T-helper 1 cell treated with Interleukin-12 subunit alpha and Interleukin-12 subunit beta and Interleukin-4 antibody, amounts not matched to agents 30 μg/mL and 1 μg/mL, for 36 hours (primary cell): ENCODE measurements around the gene C19orf67.

Source experiments
- H3K27ac Mint-ChIP-seq: one replicate; pipeline ENCODE4 v1.8.0; 2021; ENCODE audit warnings: mild to moderate bottlenecking, mixed read lengths
- H3K27me3 Mint-ChIP-seq: one replicate; pipeline ENCODE4 v1.8.0; 2021; ENCODE audit warnings: low read depth, mixed read lengths
- H3K36me3 Mint-ChIP-seq: one replicate; pipeline ENCODE4 v1.8.0; 2021; ENCODE audit warnings: low read depth, mixed read lengths
- H3K4me1 Mint-ChIP-seq: one replicate; pipeline ENCODE4 v1.8.0; 2021; ENCODE audit warnings: low read depth, mixed read lengths
- H3K4me3 Mint-ChIP-seq: one replicate; pipeline ENCODE4 v1.8.0; 2021; ENCODE audit warnings: mild to moderate bottlenecking, moderate library complexity, mixed read lengths
- H3K9me3 Mint-ChIP-seq: one replicate; pipeline ENCODE4 v1.8.0; 2021; ENCODE audit warnings: mixed read lengths

C19orf67 gene

GRCh38 chr19:14085309-14085995 is at the start of gene C19orf67:
C19orf67 (minus strand) TSS chr19:14085783; CDS start chr19:14085627, 156 bp downstream.
- H3K4me1 Mint-ChIP-seq = peaks cover 20% of the 10 kb centered on the region
- no peak within 1 kb of the TSS for H3K27ac Mint-ChIP-seq
- H3K4me3 Mint-ChIP-seq = no peak within 1 kb of the TSS
- no peaks in the 10 kb centered on the region for H3K27me3 Mint-ChIP-seq
- peaks cover 14% of the 10 kb centered on the region for H3K36me3 Mint-ChIP-seq
- H3K9me3 Mint-ChIP-seq = no peaks in the 10 kb centered on the region

- H3K36me3 Mint-ChIP-seq = peaks cover 12% of the 10 kb centered on the region
- H3K27me3 Mint-ChIP-seq = no peaks in the 10 kb centered on the region
- peak overlapping the region; percentile 90 for H3K4me3 Mint-ChIP-seq
- peak overlapping the region; percentile 90 for H3K27ac Mint-ChIP-seq
- peaks cover 27% of the 10 kb centered on the region for H3K4me1 Mint-ChIP-seq
- H3K9me3 Mint-ChIP-seq = no peaks in the 10 kb centered on the region
Observed at GRCh38 chr19:14135355-14135754, 49.8 kb upstream of the C19orf67 start.

GRCh38 chr19:14127929-14128509 is 42.4 kb upstream of the C19orf67 start:
- H3K27ac Mint-ChIP-seq = no peak overlapping the region

GRCh38 chr19:14127176-14127575 is 41.6 kb upstream of the C19orf67 start:
- Mint-ChIP-seq H3K9me3 (no peaks in the 10 kb centered on the region), H3K36me3 (peaks cover 21% of the 10 kb centered on the region), H3K27ac (no peak overlapping the region), H3K27me3 (no peaks in the 10 kb centered on the region), H3K4me1 (peaks cover 4% of the 10 kb centered on the region), H3K4me3 (no peak overlapping the region)

More at GRCh38 chr19:14127929-14128509, 42.4 kb upstream of the C19orf67 start:
- peaks cover 4% of the 10 kb centered on the region for H3K4me1 Mint-ChIP-seq
- no peak overlapping the region for H3K4me3 Mint-ChIP-seq
- H3K27me3 Mint-ChIP-seq = no peaks in the 10 kb centered on the region
- no peaks in the 10 kb centered on the region for H3K9me3 Mint-ChIP-seq
- H3K36me3 Mint-ChIP-seq = peaks cover 18% of the 10 kb centered on the region

GRCh38 chr19:14122924-14123323 is 37.3 kb upstream of the C19orf67 start:
- peaks cover 9% of the 10 kb centered on the region for H3K4me1 Mint-ChIP-seq
- H3K27me3 Mint-ChIP-seq = no peaks in the 10 kb centered on the region
- no peak overlapping the region for H3K4me3 Mint-ChIP-seq
- H3K36me3 Mint-ChIP-seq = peaks cover 15% of the 10 kb centered on the region
- no peak overlapping the region for H3K27ac Mint-ChIP-seq
- H3K9me3 Mint-ChIP-seq = no peaks in the 10 kb centered on the region

GRCh38 chr19:14120497-14120780 is 34.9 kb upstream of the C19orf67 start:
- no peaks in the 10 kb centered on the region for H3K27me3 Mint-ChIP-seq
- H3K9me3 Mint-ChIP-seq = no peaks in the 10 kb centered on the region
- H3K36me3 Mint-ChIP-seq = peaks cover 11% of the 10 kb centered on the region
- H3K4me1 Mint-ChIP-seq = peaks cover 25% of the 10 kb centered on the region
- H3K4me3 Mint-ChIP-seq = no peak overlapping the region
- H3K27ac Mint-ChIP-seq = no peak overlapping the region

GRCh38 chr19:14119644-14120496 is 34.3 kb upstream of the C19orf67 start:
- Mint-ChIP-seq H3K27me3 (no peaks in the 10 kb centered on the region), H3K27ac (no peak overlapping the region), H3K36me3 (peaks cover 9% of the 10 kb centered on the region), H3K9me3 (no peaks in the 10 kb centered on the region), H3K4me1 (peaks cover 27% of the 10 kb centered on the region), H3K4me3 (no peak overlapping the region)

GRCh38 chr19:14119146-14119545 is 33.6 kb upstream of the C19orf67 start:
- H3K9me3 Mint-ChIP-seq = no peaks in the 10 kb centered on the region
- peak overlapping the region; percentile 92 for H3K27ac Mint-ChIP-seq
- peaks cover 28% of the 10 kb centered on the region for H3K4me1 Mint-ChIP-seq
- H3K27me3 Mint-ChIP-seq = no peaks in the 10 kb centered on the region
- peak overlapping the region; percentile 89 for H3K4me3 Mint-ChIP-seq
- H3K36me3 Mint-ChIP-seq = peaks cover 4% of the 10 kb centered on the region

- Mint-ChIP-seq H3K9me3 (no peaks in the 10 kb centered on the region), H3K27ac (peak overlapping the region; percentile 92), H3K27me3 (no peaks in the 10 kb centered on the region), H3K36me3 (peaks cover 4% of the 10 kb centered on the region), H3K4me1 (peaks cover 28% of the 10 kb centered on the region), H3K4me3 (peak overlapping the region; percentile 89)
Observed at GRCh38 chr19:14118165-14119051, 32.8 kb upstream of the C19orf67 start.

GRCh38 chr19:14117668-14118164 is 32.1 kb upstream of the C19orf67 start, which contains the start of gene PRKACA:
PRKACA (minus strand) TSS chr19:14117762; CDS start chr19:14117547, 215 bp downstream.
- H3K27ac Mint-ChIP-seq = peak within 1 kb of the TSS; percentile 92
- peak within 1 kb of the TSS; percentile 97 for H3K4me3 Mint-ChIP-seq
- H3K4me1 Mint-ChIP-seq = peaks cover 30% of the 10 kb centered on the region

GRCh38 chr19:14116918-14117578 is 31.5 kb upstream of the C19orf67 start:
- H3K4me1 Mint-ChIP-seq = peaks cover 30% of the 10 kb centered on the region
- H3K36me3 Mint-ChIP-seq = no peaks in the 10 kb centered on the region
- peak overlapping the region; percentile 71 for H3K27ac Mint-ChIP-seq
- peak overlapping the region; percentile 97 for H3K4me3 Mint-ChIP-seq
- no peaks in the 10 kb centered on the region for H3K9me3 Mint-ChIP-seq
- no peaks in the 10 kb centered on the region for H3K27me3 Mint-ChIP-seq

More at GRCh38 chr19:14117668-14118164, 32.1 kb upstream of the C19orf67 start, which contains the start of gene PRKACA:
- Mint-ChIP-seq H3K9me3 (no peaks in the 10 kb centered on the region), H3K36me3 (peaks cover 4% of the 10 kb centered on the region), H3K27me3 (no peaks in the 10 kb centered on the region)

- Mint-ChIP-seq H3K4me3 (peak overlapping the region; percentile 97), H3K27ac (peak overlapping the region; percentile 71), H3K4me1 (peaks cover 30% of the 10 kb centered on the region), H3K36me3 (no peaks in the 10 kb centered on the region), H3K9me3 (no peaks in the 10 kb centered on the region), H3K27me3 (no peaks in the 10 kb centered on the region)
Observed at GRCh38 chr19:14116525-14116917, 30.9 kb upstream of the C19orf67 start.

GRCh38 chr19:14115756-14116155 is 30.2 kb upstream of the C19orf67 start:
- Mint-ChIP-seq H3K9me3 (no peaks in the 10 kb centered on the region), H3K4me3 (peak overlapping the region; percentile 97), H3K4me1 (peaks cover 30% of the 10 kb centered on the region), H3K27ac (no peak overlapping the region), H3K27me3 (no peaks in the 10 kb centered on the region), H3K36me3 (no peaks in the 10 kb centered on the region)
